HG03045 (cell line): ENCODE results near the gene PTPRB.

Experiments used
- ATAC-seq: cut with Tn5 transposase; IDR thresholded peaks from one replicate; pipeline ENCODE4 v1.9.1; 2021; ENCODE audit warnings: mild to moderate bottlenecking, moderate library complexity; ENCODE audit not compliant: unreplicated experiment

The PTPRB gene

DNA sequence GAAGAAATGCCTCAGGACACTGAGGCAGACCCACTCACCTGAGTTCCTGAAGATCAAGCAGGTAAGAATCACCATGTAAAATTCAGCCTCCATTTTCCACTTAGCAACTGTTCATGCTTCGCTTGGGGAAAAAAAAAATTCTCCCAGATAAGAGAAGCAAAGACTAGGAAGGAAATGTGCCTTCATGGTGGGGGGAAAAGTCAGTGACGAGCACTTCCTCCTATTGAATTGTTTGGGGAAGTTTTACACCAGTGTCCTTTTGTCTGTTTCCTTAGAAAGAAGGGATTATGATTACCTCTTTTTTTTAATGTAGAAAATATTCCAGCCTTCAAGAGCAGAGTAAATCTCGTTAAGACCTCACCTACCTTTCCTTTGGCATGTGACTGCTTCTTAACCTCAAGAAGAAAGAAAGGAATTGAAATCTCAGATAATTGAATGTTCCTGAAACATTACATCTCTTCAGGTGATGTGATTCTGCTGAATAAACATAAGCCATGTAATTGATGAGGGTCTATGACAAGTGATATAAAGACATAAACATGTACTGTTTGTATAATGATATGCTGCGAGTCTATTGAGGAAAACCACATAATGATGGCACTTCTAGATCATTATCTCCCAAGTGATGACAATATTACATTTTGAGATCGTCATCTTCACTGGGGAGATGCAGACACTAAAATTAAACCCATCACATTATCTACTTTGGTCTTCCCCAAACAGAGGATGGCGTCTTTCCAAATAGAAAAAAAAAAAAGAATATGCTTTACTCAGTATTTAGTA, at the start of gene PTPRB:
PTPRB (minus strand) TSS at position 127 of the 783 bp plus-strand sequence; CDS start at position 93, 34 bp downstream.
- no peak for ATAC-seq

DNA sequence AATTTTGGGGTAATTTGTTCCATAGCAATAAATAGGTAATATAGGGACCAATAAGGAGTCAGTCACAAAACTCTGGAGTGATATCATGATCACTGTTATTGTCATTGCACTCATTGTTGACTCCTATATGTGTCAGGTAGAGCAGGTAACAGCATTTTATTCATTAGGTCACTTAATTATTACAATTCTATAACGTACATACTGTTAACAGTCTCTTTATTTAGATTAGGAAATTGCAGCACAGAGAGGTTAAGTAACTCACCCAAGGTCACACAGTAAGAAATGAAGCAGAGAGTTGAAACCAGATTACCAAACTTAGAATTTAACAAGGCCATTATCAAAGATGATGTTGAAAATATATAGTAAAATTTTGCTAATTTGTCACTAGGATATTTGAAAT, 49.7 kb upstream of the PTPRB start:
- no peak for ATAC-seq

DNA sequence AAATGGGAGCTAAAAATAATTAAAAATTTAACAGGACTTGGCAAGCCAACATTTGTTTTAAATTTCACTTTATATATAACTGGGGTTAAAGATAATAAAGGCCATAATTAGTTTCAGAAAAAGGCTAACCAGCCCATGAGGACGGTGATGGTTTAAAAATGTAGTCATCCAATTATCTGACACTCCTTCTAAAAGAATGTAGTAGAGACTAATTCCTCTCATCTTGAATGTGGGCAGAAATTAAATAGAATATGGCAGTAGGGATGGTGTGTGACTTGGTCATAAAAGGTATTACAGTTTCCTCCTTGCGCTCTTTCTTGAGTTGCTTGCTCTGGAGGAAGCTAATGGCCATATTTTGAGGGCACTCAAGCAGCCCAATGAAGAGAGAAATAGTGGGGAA, 49.1 kb upstream of the PTPRB start:
- ATAC-seq = no peak

DNA sequence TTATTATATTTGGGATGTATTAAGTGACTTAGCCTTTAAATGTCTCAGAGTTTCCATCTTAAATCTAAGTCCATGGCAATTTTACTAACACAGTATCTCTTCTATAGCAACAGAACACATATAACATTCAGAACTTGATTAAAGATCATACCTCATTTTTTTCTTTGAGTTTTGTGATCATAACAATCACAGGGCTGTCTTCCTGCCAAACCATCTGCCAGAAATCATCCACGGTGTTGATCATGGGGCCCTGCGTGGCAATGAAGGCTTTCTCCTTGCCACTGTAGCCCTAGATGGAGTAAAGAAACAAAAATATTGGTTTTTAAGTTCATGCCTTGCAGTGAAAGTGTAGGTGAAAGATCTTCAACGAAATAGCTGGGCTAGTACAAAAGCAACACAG, 46.7 kb upstream of the PTPRB start:
- ATAC-seq = no peak

DNA sequence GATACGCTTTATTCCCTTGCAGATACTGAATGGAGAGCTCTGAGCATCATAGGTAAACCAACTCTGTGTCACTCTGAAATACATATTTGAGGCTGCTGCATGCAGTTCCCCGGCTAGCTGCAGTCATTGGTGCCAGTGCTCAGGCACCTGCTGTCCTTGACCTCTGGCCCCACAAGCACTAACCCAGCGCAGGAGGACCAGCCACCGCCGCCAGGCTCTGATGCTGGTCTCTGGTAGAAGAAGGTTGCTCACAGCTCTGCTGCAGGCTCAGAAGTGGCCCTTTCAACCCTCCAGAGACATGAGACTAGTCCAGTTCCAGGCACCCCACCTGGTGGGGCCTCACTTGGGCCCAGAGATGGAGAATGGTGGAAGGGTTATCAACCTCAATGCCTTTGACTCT, 34.5 kb upstream of the PTPRB start:
- no peak for ATAC-seq

DNA sequence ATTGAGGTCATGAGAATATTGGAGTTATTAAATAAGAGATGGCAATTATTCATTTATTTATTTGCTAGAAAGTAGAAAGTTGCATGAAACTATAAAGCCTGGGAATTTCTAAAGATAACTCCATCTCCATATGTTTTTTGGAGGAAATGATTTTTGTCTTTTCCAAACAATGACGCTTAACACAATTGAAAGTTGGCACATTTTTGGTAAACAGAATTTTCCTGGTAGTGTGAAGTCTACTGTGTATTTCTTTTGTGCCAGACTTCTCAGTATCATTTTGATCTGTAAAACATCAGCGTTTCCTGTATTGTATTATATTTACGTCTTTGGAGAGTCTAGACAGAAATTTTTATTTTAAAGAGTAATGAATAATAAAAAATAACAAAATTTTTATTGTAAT, 33.7 kb upstream of the PTPRB start:
- ATAC-seq = no peak

DNA sequence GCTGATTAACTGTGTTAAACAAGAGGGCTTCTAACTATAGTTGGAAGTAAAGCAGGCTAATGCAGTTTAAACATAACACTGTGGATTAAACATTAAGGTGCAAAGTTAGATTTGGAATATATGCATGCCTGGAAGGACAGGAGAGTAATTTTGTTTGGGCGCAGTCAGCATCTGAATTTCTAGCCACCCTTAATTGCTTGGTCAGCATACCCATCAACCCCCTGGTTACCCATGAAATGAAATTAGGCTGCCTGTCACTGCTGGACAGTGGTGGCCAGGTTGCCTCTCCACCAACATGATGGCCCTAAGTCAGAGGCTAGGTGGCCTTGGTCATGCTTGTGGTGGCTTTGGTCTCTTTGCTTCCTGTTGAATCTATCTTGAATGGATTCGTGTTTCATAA, 30.0 kb upstream of the PTPRB start:
- ATAC-seq = no peak

DNA sequence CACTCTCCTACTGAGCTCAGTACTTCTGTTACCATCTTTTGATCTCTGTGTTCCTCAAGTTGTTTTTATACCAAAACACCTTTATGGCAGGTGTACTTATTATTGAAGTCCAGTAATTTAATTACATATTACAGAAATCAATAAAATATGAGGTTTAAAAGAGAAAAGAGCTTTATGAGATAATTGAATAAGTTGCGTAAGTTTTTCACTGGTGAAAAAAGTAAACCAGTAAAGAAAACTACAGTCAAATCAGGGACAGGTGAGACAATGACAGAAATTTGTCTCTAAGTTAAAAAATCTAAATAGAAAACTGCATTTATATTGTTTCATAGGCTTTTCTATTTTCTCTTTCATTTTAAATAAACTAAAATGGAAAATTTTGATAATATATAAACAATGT, 29.1 kb upstream of the PTPRB start:
- no peak for ATAC-seq

DNA sequence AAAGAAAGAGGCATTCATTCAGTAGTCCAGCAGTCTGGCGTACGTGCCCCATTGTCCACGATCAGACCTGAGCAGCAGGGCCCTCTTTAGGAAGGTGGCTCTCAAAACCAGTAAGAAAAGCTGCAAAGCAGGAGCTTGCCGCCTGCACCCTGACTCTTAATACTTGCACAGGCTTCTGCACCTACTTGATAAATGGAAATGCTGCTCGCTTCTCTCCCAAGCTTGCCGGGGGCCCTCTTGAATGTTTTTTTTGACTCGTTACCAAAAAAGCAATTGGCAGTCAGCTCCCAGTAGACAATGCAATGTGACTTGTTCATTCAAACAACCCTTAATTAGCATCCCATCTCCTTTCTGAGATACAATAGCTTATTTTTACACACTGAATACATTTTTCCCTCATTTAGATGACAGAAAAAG, 27.2 kb upstream of the PTPRB start:
- ATAC-seq = no peak

DNA sequence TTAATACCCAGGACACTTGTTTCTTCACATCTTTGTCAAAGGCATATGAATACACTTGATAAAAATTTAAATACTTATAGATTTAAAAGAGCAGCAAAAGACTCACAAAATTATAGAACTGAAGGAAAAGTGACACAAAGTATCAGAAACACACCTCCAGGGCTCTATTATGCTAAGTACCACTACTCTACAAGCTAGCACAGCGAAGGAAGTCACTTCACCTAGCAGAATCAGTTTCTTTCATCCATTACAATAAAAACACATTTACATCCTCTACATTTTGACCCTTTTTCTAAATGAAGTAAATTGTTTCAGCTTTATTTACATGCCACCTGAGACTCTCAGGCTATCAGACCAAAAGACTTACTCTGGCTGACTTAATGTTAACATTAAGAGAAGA, 26.6 kb upstream of the PTPRB start:
- no peak for ATAC-seq

DNA sequence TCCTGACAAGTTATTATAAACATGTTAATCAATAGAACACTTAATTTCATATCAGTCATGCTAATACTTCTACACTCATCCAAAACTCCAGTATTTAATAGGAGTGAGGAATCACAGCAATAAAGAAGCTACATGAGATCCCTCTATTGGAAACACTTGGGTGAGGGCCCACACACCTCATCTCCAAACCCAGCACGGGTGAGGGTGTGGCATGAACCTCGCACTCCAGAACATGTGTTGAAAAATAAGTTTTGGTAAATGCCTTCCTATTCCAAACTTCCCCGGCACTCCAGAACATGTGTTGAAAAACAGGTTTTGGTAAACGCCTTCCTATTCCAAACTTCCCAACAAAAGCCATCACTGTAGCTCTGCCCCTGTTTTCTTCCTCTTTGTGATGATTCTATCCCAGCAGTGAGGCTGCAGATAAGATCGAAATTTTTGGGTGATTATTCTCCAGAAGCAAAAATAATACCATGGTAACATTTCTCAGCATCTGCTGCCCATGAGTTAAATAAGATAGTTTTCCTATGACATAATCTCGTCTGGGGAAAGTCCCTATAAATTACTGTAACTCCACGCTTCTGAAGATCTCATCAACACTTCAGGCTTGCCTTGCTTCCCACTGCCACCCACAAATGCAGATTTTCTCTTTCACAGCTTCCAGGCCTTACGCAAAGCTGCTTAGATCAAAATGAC, 24.4 kb upstream of the PTPRB start:
- ATAC-seq = no peak

DNA sequence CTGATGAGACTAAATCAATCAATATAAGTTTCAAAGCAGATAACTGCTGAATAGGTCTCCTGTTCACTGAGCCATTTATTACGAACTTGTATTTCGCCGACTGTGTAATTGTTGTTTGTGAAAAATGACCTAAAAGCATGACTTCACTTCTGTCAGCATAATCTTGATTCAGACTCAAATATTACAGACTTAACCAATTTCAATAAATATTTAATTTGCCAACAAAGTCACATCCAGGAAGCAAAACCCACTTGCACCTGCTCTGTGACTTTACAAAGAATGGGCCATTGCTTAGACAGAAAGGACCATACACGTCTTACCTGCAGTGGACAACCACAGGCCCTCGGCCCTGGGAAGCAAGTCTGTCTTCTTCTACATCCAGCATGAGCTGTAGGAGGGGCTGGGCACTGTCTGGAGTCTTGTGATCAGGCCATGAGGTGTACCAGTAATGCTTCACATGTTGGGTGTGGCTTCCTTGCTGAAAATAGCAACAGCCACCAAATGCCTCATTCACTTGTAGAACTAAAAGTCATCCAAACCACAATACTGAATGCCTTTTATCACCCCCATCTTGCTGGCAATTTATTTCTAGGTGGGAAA, 23.5 kb upstream of the PTPRB start:
- ATAC-seq = no peak

DNA sequence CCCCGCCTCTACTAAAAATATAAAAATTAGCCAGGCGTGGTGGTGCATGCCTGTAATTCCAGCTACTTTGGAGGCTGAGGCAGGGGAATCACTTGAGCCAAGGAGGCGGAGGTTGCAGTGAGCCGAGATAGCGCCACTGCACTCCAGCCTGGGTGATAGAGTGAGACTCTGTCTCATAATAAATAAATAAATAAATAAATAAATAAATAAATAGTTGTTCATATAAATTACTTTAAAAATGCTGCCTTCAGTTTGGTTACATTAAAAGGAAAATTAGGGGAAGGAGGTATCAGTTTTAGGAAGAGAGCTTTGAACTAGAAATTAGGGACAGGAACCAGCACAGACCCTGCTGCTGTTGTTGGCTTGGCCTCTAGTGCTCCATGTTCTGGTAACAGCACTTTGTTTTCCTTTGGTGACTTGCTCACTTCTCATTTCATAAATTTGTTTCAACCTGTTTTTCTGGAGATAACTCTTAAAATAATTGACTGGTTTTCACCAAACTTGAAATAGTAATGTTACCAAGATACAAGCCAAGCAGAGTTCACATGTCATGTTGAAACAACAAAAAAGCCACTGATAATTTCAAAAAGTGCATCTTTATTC, 22.9 kb upstream of the PTPRB start:
- ATAC-seq = no peak

DNA sequence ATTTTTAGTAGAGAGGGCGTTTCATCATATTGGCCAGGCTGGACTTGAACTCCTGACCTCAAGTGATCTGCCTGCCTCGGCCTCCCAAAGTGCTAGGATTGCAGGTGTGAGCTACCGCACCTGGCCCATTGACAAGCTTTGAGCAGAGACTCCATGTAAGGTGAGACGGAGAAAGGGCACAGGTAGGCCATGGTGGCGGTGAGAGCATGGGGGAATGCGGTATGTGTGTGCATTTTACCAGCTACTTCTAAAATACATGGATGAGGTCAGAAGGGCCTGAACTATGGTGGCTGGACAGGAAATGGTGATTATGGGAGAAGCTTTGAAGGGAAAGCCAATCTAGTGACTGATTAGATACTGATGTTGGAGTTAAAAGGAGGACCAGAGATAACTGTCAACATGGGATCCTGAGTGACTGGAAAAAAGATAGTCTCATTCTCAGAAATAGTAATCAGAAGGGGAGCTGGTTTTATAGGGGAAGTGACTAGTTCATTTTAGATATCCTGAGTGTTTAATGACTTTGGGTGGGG, 21.9 kb upstream of the PTPRB start:
- no peak for ATAC-seq

DNA sequence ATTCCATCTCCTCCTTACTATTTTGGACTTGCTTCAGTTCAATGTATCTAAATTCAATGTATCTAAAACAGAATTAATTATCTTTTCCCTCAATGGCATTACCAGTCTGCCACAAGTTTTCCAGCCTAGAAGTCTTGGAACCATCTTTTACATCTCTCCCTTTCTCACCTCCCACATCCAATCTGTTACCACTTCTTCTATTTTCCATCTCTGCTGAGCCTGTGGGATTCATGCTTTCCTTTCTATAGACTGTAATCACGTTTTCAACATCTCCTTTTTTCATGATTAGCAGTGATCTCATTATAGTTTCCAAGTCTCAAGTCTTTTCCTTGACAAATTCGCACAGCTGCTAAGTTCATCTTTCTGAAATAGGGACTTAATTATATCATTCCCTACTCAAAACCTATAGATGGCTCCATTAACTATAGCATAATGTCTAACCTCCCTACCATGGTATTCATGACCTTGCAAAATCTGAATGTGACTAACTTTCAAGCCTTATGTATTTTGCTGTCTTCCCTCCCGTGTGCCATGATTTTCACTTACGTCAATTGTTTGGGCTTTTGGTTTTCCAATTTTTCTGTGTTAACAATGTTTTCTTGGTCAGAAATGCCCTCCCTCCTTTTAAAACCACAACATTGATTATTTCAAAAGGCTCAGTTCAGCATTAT, 20.5 kb upstream of the PTPRB start:
- ATAC-seq = no peak

DNA sequence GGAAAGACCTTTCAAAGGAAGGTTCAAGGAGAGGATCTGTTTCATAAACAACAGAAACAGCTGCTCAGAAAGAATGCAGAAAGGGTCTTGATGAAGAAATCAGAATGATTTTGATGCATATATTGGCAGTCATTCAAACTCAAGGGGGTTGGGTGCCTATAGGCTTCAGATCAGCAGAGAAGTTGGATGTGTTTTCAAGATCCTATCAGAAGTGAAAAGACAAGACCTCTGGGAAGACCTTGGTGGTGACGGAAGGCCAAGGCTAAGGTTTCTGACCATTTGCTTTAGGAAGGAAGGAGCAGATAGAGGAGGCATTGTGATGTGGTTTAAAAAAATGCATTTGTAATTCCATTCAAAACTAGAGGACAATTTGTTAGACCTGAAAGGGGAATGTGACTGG, 15.2 kb upstream of the PTPRB start:
- no peak for ATAC-seq

DNA sequence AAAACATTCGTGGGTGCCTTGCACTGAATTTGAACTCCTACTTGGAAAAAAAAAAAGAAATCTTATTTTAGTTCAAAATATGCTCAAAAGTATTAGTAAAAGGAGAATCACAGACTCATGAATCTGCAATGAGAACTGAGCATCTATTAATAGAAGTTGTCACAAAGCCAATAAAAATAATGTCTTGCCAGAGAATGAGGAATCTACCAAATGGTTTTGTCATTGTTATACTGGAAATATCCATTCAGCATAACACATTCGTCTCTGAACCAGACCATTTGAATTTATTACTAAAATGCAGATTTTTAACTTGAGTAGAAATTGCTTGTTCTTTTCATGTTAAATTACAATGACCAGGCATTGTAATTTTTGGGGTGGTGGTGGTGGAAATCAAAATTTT, 11.6 kb upstream of the PTPRB start:
- ATAC-seq = no peak

DNA sequence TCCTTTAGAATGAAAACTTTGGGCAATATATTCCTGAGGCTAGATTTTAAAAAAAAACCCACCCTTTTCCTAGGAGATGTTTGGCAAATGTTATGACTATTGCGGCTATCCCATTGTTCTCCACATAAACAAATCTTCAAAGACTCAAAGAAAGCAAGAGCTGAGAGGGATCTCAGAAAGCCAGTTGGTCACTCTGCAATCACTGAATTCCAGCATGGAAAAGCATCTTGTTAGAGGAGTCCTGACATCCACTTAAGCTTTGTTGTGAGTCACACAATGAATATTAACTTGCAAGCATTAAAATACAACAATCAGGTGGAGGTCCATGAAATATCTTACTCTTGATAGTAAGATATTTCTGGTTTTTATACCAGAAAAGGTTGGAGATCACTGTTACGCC, 11.0 kb upstream of the PTPRB start:
- ATAC-seq = no peak

DNA sequence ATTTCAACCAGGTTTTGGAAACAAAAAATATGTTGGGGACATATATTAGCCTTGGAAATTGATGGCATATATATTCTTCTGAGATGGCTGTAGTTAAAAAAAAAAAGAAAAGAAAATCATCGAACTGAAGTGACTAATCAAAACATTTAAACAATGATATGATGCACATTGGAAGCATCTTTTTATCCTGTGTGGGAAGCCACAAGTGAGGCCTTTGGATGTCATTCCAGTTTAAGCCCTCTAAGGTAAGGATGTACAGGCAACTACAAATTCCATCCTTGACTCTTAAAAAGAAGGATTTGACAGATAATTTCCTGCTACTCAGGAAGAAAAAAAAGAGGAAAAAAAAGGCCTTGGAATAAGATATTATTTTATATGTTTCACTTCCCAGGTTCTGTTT, 9.6 kb upstream of the PTPRB start:
- ATAC-seq = no peak

DNA sequence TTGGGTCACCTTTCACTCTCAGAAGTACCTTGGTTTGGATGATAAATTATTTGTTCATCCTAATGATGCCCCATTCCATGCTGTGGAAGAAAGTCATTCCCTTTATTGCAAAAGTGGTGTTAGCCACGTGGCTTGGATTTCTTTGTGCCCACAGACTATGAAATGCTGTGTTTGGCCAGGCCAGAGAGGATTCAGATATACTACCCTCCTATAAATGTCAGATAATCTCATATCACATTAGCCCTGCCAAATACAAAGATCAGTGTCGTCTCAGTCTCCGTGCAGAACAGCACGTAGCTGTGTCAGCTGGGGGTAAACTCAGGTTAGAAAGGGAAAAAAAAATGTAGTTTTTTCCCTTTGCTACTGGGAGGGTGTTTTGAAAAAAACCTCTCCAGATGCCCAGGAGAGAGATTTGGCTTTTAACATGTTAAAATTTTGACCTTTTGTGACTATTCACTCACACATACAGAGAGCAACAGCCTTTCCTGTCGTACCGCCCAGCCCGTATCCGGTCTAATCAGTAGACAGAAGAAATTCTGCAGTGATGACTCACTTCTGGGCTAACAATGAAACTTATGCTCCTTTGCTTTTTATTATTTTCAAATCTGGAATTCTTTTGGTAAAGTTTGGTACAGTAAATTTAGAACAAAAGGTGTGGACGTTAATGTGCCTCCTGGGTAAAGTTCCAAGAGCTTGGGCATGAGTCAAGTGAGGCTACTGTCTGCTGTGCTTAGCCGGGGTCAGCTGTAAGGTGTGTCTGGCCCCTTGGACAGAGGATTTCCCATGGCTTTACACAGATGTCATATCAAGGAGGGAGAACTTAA, 8.5 kb upstream of the PTPRB start:
- no peak for ATAC-seq
